Activated CD4-positive, alpha-beta memory T cell treated with anti-CD3 and anti-CD28 coated beads, Interleukin-2, amount 10 ng/mL, durations not matched to agents 7 days and 5 days (primary cell): ENCODE measurements around the gene CORO1A. TPM values are rescaled to one million over a fixed set of nuclear protein-coding genes. Genes with fewer than 3 reads are reported as not detected.
A peak's percentile ranks its signal among the peaks of the same experiment; 100 is the strongest.
"Not testable (repeated sequence)": the region's sequence is repeated elsewhere in the genome, so short reads cannot be mapped to it uniquely, and the experiment has no call there.

Experiments
- CTCF ChIA-PET: fragments of 350-600 bp; sonication (Branson Sonifier 250); formaldehyde crosslinking; loops from one replicate; lab custom pipeline; 2021; ENCODE audit warnings: antibody characterized with exemption, inconsistent platforms; lab: Charles Lee
- POLR2A ChIA-PET: fragments of 350-600 bp; sonication (Branson Sonifier 250); formaldehyde crosslinking; loops from one replicate; lab custom pipeline; 2021; ENCODE audit warnings: antibody characterized with exemption; lab: Charles Lee
- DNase-seq: peaks from one replicate; pipeline ENCODE4 v3.0.0-alpha.2; 2020
- H3K27ac Mint-ChIP-seq: one replicate; pipeline ENCODE4 v1.8.0; 2021; ENCODE audit warnings: mild to moderate bottlenecking, mixed read lengths
- H3K27me3 Mint-ChIP-seq: one replicate; pipeline ENCODE4 v1.8.0; 2021; ENCODE audit warnings: mixed read lengths
- H3K36me3 Mint-ChIP-seq: one replicate; pipeline ENCODE4 v1.8.0; 2021; ENCODE audit warnings: low read depth, mixed read lengths
- H3K4me1 Mint-ChIP-seq: one replicate; pipeline ENCODE4 v1.8.0; 2021; ENCODE audit warnings: mixed read lengths
- H3K4me3 Mint-ChIP-seq: one replicate; pipeline ENCODE4 v1.8.0; 2021; ENCODE audit warnings: mild to moderate bottlenecking, mixed read lengths
- H3K9me3 Mint-ChIP-seq: one replicate; pipeline ENCODE4 v1.8.0; 2021; ENCODE audit warnings: mixed read lengths
- total RNA-seq, 2 experiments: library from RNA; stranded (reverse); gene quantifications; one replicate each; pipeline ENCODE4 v1.2.3, GENCODE V29; 2021

Gene CORO1A
- total RNA-seq, 2 experiments from 2014 or later: 1,737 to 1,754 TPM

- peaks cover 13% of the 10 kb centered on the region for H3K4me1 Mint-ChIP-seq
- H3K27ac Mint-ChIP-seq: no peak overlapping the region
- no peaks in the 10 kb centered on the region for H3K9me3 Mint-ChIP-seq
- POLR2A ChIA-PET: interaction anchor here (0.7 to 1.0 kb wide), 2 partner anchors 64 to 185 kb away, joined by 3 read pairs; no protein-coding TSS in a partner anchor
- no peak for DNase-seq
- H3K36me3 Mint-ChIP-seq: peaks cover 11% of the 10 kb centered on the region
- CTCF ChIA-PET: interaction anchor here (1.5 to 2.4 kb wide), 2 partner anchors 68 to 418 kb away, joined by 6 to 8 read pairs; no protein-coding TSS in a partner anchor
- no peak overlapping the region for H3K4me3 Mint-ChIP-seq
- no peaks in the 10 kb centered on the region for H3K27me3 Mint-ChIP-seq
Observed at GRCh38 chr16:30179931-30180330, 3.5 kb upstream of the CORO1A start.

GRCh38 chr16:30180741-30181140, 2.7 kb upstream of the CORO1A start:
- POLR2A ChIA-PET: interaction anchor here (0.7 to 1.0 kb wide), 2 partner anchors 64 to 184 kb away, joined by 3 read pairs; no protein-coding TSS in a partner anchor
- no peaks in the 10 kb centered on the region for H3K9me3 Mint-ChIP-seq
- peaks cover 13% of the 10 kb centered on the region for H3K4me1 Mint-ChIP-seq
- H3K27me3 Mint-ChIP-seq: no peaks in the 10 kb centered on the region
- H3K36me3 Mint-ChIP-seq: peaks cover 19% of the 10 kb centered on the region
- H3K4me3 Mint-ChIP-seq: no peak overlapping the region
- CTCF ChIA-PET: interaction anchor here (0.7 to 2.4 kb wide), 3 partner anchors 69 to 417 kb away, joined by 6 to 8 read pairs (median 7); partner anchors contain the start of gene TBX6
- DNase-seq: no peak
- H3K27ac Mint-ChIP-seq: no peak overlapping the region

- H3K27ac Mint-ChIP-seq: peak overlapping the region; percentile 99
- CTCF ChIA-PET: interaction anchor here (1.0 to 1.7 kb wide), 5 partner anchors 41 to 245 kb away, joined by 3 to 7 read pairs (median 3); partner anchors contain the start of gene DCTPP1
- peaks cover 29% of the 10 kb centered on the region for H3K4me1 Mint-ChIP-seq
- H3K27me3 Mint-ChIP-seq: no peaks in the 10 kb centered on the region
- no peaks in the 10 kb centered on the region for H3K9me3 Mint-ChIP-seq
- H3K36me3 Mint-ChIP-seq: peaks cover 45% of the 10 kb centered on the region
- peak; percentile 92 for DNase-seq
- peak overlapping the region; percentile 100 for H3K4me3 Mint-ChIP-seq
- POLR2A ChIA-PET: interaction anchor here (0.9 to 7.7 kb wide), 29 partner anchors 20 to 394 kb away, joined by 3 to 92 read pairs (median 6); partner anchors contain the start of genes ALDOA, DCTPP1, GDPD3 and ITGAL
Observed at GRCh38 chr16:30184096-30184890, 891 bp downstream of the CORO1A start.

- Mint-ChIP-seq H3K36me3 (peaks cover 45% of the 10 kb centered on the region), H3K4me1 (peaks cover 29% of the 10 kb centered on the region), H3K9me3 (no peaks in the 10 kb centered on the region), H3K27me3 (no peaks in the 10 kb centered on the region), H3K4me3 (peak overlapping the region; percentile 100), H3K27ac (peak overlapping the region; percentile 99)
- CTCF ChIA-PET: interaction anchor here (0.9 to 2.7 kb wide), 10 partner anchors 38 to 245 kb away, joined by 4 to 17 read pairs (median 5); partner anchors contain the start of genes DCTPP1, GDPD3 and TBX6
- DNase-seq: no peak
- POLR2A ChIA-PET: interaction anchor here (0.6 to 7.7 kb wide), 35 partner anchors 9 to 395 kb away, joined by 3 to 92 read pairs (median 6); partner anchors contain the start of genes ALDOA, CD2BP2, DCTPP1 and GDPD3
Observed at GRCh38 chr16:30184891-30185682, 1.7 kb downstream of the CORO1A start.

GRCh38 chr16:30185683-30186421, 2.5 kb downstream of the CORO1A start:
- ChIA-PET CTCF (interaction anchor here (0.7 to 2.7 kb wide), 11 partner anchors 38 to 244 kb away, joined by 3 to 17 read pairs (median 5); partner anchors contain the start of genes ALDOA, DCTPP1, GDPD3 and TBX6), POLR2A (interaction anchor here (0.7 to 7.7 kb wide), 36 partner anchors 10 to 473 kb away, joined by 3 to 92 read pairs (median 6); partner anchors contain the start of genes ALDOA, CD2BP2, DCTPP1 and GDPD3)

GRCh38 chr16:30186444-30186781, 3.0 kb downstream of the CORO1A start:
- Mint-ChIP-seq H3K36me3 (peaks cover 45% of the 10 kb centered on the region), H3K4me3 (peak overlapping the region; percentile 100), H3K4me1 (peaks cover 25% of the 10 kb centered on the region), H3K27ac (peak overlapping the region; percentile 99), H3K9me3 (no peaks in the 10 kb centered on the region), H3K27me3 (no peaks in the 10 kb centered on the region)
- POLR2A ChIA-PET: interaction anchor here (0.7 to 7.7 kb wide), 30 partner anchors 41 to 473 kb away, joined by 3 to 92 read pairs (median 6); partner anchors contain the start of genes ALDOA, CD2BP2, GDPD3 and MAPK3
- DNase-seq: no peak
- CTCF ChIA-PET: interaction anchor here (0.7 to 2.7 kb wide), 12 partner anchors 39 to 243 kb away, joined by 3 to 17 read pairs (median 5); partner anchors contain the start of genes ALDOA, DCTPP1 and TBX6

More at GRCh38 chr16:30185683-30186421, 2.5 kb downstream of the CORO1A start:
- peak overlapping the region; percentile 99 for H3K27ac Mint-ChIP-seq
- peaks cover 26% of the 10 kb centered on the region for H3K4me1 Mint-ChIP-seq
- peak; percentile 92 for DNase-seq
- peak overlapping the region; percentile 100 for H3K4me3 Mint-ChIP-seq
- H3K36me3 Mint-ChIP-seq: peaks cover 45% of the 10 kb centered on the region
- H3K9me3 Mint-ChIP-seq: no peaks in the 10 kb centered on the region
- no peaks in the 10 kb centered on the region for H3K27me3 Mint-ChIP-seq

- Mint-ChIP-seq H3K9me3 (no peaks in the 10 kb centered on the region), H3K27ac (peak overlapping the region; percentile 99)
Observed at GRCh38 chr16:30186782-30187555, 3.6 kb downstream of the CORO1A start.

GRCh38 chr16:30187556-30187865, 4.1 kb downstream of the CORO1A start:
- Mint-ChIP-seq H3K4me1 (peaks cover 19% of the 10 kb centered on the region), H3K9me3 (no peaks in the 10 kb centered on the region), H3K4me3 (peak overlapping the region; percentile 100), H3K36me3 (peaks cover 45% of the 10 kb centered on the region), H3K27ac (peak overlapping the region; percentile 99), H3K27me3 (no peaks in the 10 kb centered on the region)
- POLR2A ChIA-PET: interaction anchor here (1.0 to 7.7 kb wide), 7 partner anchors 57 to 271 kb away, joined by 3 to 92 read pairs (median 4); partner anchors contain the start of genes GDPD3, TBC1D10B and TBX6
- CTCF ChIA-PET: interaction anchor here (1.0 to 2.7 kb wide), 4 partner anchors 45 to 222 kb away, joined by 3 to 17 read pairs (median 4); partner anchors contain the start of gene TBX6
- DNase-seq: no peak

More at GRCh38 chr16:30186782-30187555, 3.6 kb downstream of the CORO1A start:
- peak overlapping the region; percentile 100 for H3K4me3 Mint-ChIP-seq
- no peaks in the 10 kb centered on the region for H3K27me3 Mint-ChIP-seq
- ChIA-PET POLR2A (interaction anchor here (0.9 to 7.7 kb wide), 19 partner anchors 44 to 472 kb away, joined by 3 to 92 read pairs (median 6); partner anchors contain the start of genes ALDOA, CD2BP2, GDPD3 and PPP4C), CTCF (interaction anchor here (1.0 to 2.7 kb wide), 5 partner anchors 44 to 223 kb away, joined by 3 to 17 read pairs (median 5); partner anchors contain the start of gene TBX6)
- DNase-seq: peak; percentile 84
- H3K4me1 Mint-ChIP-seq: peaks cover 24% of the 10 kb centered on the region
- peaks cover 45% of the 10 kb centered on the region for H3K36me3 Mint-ChIP-seq

GRCh38 chr16:30187971-30188561, 4.7 kb downstream of the CORO1A start:
- peaks cover 45% of the 10 kb centered on the region for H3K36me3 Mint-ChIP-seq
- ChIA-PET CTCF (interaction anchor here (1.5 to 1.6 kb wide), 2 partner anchors 45 to 68 kb away, joined by 3 to 5 read pairs; no protein-coding TSS in a partner anchor), POLR2A (interaction anchor here (1.0 to 7.7 kb wide), 5 partner anchors 58 to 183 kb away, joined by 3 to 92 read pairs (median 6); partner anchors contain the start of genes GDPD3, TBC1D10B and TBX6)
- H3K4me3 Mint-ChIP-seq: peak overlapping the region; percentile 100
- peak overlapping the region; percentile 99 for H3K27ac Mint-ChIP-seq
- H3K4me1 Mint-ChIP-seq: peaks cover 16% of the 10 kb centered on the region
- no peak for DNase-seq
- no peaks in the 10 kb centered on the region for H3K9me3 Mint-ChIP-seq
- H3K27me3 Mint-ChIP-seq: no peaks in the 10 kb centered on the region

- POLR2A ChIA-PET, H3K9me3 Mint-ChIP-seq, DNase-seq, CTCF ChIA-PET, H3K27ac Mint-ChIP-seq, H3K4me3 Mint-ChIP-seq, H3K27me3 Mint-ChIP-seq: not testable (repeated sequence)
- Mint-ChIP-seq H3K36me3 (peaks cover 21% of the 10 kb centered on the region), H3K4me1 (peaks cover 16% of the 10 kb centered on the region)
Observed at GRCh38 chr16:30191158-30191557, 7.8 kb downstream of the CORO1A start.
